GM18526 (cell line): ENCODE data around the gene SEMA6D.

Experiments used
- POLR2A ChIP-seq: IDR thresholded peaks from 3 replicates; pipeline ENCODE4 v1.6.1; 2011; ENCODE audit not compliant: insufficient read length; ENCODE audit errors: extremely low read depth

The SEMA6D gene

GRCh38 chr15:47794252-47794914, 77.1 kb downstream of the SEMA6D start:
- TF ChIP-seq POLR2A = no peak

- no peak for TF ChIP-seq POLR2A
Measured at GRCh38 chr15:47795864-47796263, 78.6 kb downstream of the SEMA6D start.

GRCh38 chr15:47796339-47796738, 79.0 kb downstream of the SEMA6D start:
- no peak for TF ChIP-seq POLR2A

- TF ChIP-seq POLR2A = no peak
Measured at GRCh38 chr15:47796830-47797229, 79.5 kb downstream of the SEMA6D start.

GRCh38 chr15:47801522-47801921, 84.2 kb downstream of the SEMA6D start:
- TF ChIP-seq POLR2A = no peak

GRCh38 chr15:47802216-47802615, 84.9 kb downstream of the SEMA6D start:
- TF ChIP-seq POLR2A = no peak

GRCh38 chr15:47803767-47804166, 86.5 kb downstream of the SEMA6D start:
- TF ChIP-seq POLR2A = no peak

GRCh38 chr15:47804733-47805132, 87.4 kb downstream of the SEMA6D start:
- TF ChIP-seq POLR2A = no peak

- TF ChIP-seq POLR2A = no peak
Measured at GRCh38 chr15:47806008-47806407, 88.7 kb downstream of the SEMA6D start.

GRCh38 chr15:47811172-47811571, 93.9 kb downstream of the SEMA6D start:
- no peak for TF ChIP-seq POLR2A

- no peak for TF ChIP-seq POLR2A
Measured at GRCh38 chr15:47812470-47812999, 95.2 kb downstream of the SEMA6D start.

- no peak for TF ChIP-seq POLR2A
Measured at GRCh38 chr15:47813748-47814384, 96.6 kb downstream of the SEMA6D start.

- TF ChIP-seq POLR2A = no peak
Measured at GRCh38 chr15:47814620-47815019, 97.3 kb downstream of the SEMA6D start.

GRCh38 chr15:47817969-47818548, 100.8 kb downstream of the SEMA6D start:
- no peak for TF ChIP-seq POLR2A

GRCh38 chr15:47819158-47819557, 101.9 kb downstream of the SEMA6D start:
- TF ChIP-seq POLR2A = no peak

GRCh38 chr15:47820057-47820746, 102.9 kb downstream of the SEMA6D start:
- no peak for TF ChIP-seq POLR2A
